VCaP (cell line): Measurements from ENCODE around the gene HOXD3.

Experiments
- H3K27ac ChIP-seq: fragments of 450-650 bp; 2 replicates; pipeline ENCODE4 v1.5.1; 2017
- TF ChIP-seq, protein P1 (sequence below): fragments of 450-650 bp; conservative IDR thresholded peaks from 2 replicates; pipeline ENCODE4 v1.5.1; 2017; ENCODE audit warnings: mild to moderate bottlenecking, moderate library complexity

The HOXD3 gene

GRCh38 chr2:176150584-176151441 is 6.3 kb upstream of the HOXD3 start:
- TF ChIP-seq, protein P1, sequence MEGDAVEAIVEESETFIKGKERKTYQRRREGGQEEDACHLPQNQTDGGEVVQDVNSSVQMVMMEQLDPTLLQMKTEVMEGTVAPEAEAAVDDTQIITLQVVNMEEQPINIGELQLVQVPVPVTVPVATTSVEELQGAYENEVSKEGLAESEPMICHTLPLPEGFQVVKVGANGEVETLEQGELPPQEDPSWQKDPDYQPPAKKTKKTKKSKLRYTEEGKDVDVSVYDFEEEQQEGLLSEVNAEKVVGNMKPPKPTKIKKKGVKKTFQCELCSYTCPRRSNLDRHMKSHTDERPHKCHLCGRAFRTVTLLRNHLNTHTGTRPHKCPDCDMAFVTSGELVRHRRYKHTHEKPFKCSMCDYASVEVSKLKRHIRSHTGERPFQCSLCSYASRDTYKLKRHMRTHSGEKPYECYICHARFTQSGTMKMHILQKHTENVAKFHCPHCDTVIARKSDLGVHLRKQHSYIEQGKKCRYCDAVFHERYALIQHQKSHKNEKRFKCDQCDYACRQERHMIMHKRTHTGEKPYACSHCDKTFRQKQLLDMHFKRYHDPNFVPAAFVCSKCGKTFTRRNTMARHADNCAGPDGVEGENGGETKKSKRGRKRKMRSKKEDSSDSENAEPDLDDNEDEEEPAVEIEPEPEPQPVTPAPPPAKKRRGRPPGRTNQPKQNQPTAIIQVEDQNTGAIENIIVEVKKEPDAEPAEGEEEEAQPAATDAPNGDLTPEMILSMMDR: no peak
- H3K27ac ChIP-seq: no peak overlapping the region

DNA sequence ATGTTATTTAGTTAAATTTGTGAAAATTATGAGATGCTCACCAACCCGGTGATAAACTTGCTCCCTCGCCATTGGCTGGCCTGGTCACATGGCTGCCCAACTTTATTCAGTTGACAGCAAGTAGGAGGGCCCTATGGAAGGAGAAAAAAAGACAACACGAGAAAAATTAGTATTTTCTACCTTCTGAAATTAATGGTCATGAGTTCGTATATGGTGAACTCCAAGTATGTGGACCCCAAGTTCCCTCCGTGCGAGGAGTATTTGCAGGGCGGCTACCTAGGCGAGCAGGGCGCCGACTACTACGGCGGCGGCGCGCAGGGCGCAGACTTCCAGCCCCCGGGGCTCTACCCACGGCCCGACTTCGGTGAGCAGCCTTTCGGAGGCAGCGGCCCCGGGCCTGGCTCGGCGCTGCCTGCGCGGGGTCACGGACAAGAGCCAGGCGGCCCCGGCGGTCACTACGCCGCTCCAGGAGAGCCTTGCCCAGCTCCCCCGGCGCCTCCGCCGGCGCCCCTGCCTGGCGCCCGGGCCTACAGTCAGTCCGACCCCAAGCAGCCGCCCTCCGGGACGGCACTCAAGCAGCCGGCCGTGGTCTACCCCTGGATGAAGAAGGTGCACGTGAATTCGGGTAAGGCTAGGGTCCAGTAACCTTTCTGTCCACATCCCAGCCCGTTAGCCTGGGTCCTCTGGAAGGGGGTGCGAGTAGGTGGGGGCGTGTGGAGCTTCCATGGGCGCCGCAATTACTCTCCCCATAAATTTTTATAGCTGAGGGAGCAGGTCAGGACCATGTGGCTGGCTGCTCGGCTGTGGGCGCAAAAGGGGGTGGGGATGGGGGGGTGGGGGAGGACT is 5.4 kb upstream of the HOXD3 start, which contains the start of gene HOXD4:
TSS of gene HOXD4 (plus strand) at position 109 of the 846 bp plus-strand sequence. CDS start at position 193, 84 bp downstream.
- no peak within 1 kb of the TSS for H3K27ac ChIP-seq
- TF ChIP-seq, protein P1: no peak

- TF ChIP-seq, protein P1: no peak
Measured at GRCh38 chr2:176152350-176153181, 4.5 kb upstream of the HOXD3 start.

DNA sequence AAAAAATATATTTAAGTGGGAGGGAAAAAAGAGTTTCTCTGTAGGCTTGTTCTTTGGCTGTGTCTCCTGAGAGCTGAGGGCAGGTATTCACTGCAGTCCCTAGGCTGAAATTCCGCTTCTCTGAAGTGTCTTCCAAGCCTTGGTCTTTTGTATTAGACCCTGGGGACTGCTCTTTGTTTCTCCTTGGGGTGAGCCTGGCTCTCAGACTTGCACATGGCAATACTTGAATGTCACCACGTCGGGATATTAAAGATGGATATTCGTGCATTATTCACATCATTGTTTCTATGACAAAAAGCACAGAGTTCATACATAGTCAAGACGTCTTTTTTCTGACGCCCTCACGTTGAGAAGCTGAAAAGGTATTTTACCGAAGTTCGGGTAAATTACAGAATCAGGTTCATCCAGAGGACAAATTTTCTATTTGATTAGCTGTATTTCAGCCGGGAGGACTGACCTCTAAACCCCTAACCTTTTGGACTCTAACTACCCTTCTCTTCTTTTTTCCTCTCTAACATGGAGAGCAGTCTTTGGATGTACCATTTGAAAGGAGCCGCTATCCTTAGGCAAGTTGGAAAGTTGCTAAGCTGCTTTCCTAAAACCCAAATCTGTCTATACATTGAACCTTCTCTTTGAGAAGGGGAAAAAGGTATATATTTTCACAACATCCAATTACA is 2.4 kb upstream of the HOXD3 start:
- TF ChIP-seq, protein P1: no peak
- no peak overlapping the region for H3K27ac ChIP-seq

More at GRCh38 chr2:176152350-176153181, 4.5 kb upstream of the HOXD3 start:
- H3K27ac ChIP-seq: no peak overlapping the region

DNA sequence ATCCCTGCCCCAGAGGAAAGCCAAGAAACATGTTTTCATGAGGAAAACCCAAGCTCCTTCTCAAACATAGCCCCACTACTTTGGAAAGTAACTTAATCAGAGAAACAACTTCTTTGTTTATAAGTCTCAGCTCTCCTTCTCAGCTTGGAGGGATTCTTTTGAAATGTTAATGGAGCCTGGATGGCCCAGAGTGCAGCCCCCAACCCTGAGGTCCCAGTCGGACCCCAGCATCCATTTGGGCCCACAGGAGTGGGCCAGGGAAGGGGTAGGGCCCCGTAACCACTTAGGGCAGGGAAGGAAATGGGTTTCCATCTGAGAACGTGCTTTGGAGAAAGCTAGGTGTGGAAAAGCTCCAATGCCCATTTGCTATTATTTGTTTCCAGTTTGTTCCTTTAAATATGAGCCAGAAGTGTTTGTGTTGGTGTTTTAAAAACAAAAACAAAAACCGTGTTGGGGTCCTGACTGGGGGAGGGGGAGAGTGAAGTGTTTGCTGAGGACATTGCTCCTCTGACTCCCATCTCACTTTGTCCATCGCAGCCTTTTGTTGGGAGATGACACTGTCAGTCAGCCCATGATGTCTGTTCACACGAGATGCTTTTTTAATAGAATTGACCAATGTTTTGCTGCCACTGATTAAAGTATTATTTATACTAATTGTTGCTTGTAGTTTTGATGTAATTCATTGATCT is 1.6 kb upstream of the HOXD3 start:
- TF ChIP-seq, protein P1: no peak
- H3K27ac ChIP-seq: no peak overlapping the region

DNA sequence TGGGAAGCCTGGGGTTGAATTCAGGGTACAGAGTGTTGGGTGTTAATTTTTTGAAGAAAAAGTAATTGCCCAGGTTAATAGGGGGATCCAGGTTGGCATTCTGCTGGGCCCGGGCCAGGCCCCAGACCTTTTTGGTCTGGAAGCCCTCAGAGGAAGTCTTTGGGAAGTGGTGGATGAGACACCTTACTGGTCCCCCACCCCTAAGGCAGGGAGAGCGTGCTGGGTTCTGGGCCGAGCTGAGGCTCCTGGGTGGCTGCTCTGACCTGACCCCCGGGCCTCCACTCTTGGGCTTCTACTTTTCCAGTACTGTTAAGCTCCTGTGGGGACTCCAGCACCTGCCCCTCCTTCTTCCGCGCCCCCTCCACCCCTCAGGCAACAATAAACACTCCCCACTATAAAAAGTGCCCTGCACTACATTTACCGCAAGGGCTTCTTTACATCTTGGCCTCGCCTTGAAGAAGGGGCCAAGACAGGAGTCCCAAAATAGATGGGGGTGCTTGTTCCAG is 753 bp upstream of the HOXD3 start:
- TF ChIP-seq, protein P1: no peak
- no peak overlapping the region for H3K27ac ChIP-seq
